ENCODE measurements around the gene POLR3G.
A peak's percentile ranks its signal among the peaks of the same experiment; 100 is the strongest.

The POLR3G gene

GRCh38 chr5:90504743-90505142 is 30.1 kb downstream of the POLR3G start:
- DNase-seq: no peak

DNA sequence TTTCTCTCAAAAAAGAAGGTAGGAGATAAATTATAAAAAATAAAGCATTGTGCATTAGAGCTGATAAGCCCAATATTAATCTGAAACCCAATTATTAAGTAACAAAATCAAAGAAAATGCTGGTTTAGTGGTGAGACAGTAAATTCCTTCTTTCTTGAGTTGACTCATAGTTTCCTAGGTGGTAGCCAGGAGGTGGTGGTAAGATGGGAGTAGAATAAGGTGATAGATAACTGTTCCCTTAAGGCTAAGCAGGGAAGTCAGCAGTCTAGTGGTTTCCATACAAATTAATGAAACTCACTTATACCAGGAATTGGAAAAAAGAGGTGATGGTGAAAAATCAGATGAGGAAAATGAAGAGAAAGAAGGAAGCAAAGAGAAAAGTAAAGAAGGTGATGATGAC is 31.6 kb downstream of the POLR3G start:
- DNase-seq: no peak

DNA sequence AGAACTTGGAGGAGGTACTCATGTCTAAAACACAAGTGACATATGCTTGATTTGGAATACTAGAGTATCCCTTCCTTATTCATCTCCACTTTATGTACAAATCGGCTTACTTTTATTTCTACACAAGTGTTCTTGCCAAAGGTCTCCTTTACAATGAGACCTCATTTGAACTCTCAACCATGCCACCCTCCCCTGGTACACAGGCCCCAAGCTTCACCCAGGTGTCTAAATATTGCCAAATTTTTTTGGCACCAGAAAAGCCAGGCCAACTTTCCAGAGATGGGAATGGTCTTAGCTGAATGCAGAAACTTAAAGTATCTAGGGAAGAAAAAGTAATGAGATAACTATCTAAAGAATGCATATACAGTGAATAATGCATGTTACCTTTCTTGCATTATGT is 35.8 kb downstream of the POLR3G start:
- DNase-seq: no peak

- no peak for DNase-seq
Observed at GRCh38 chr5:90514520-90514919, 39.9 kb downstream of the POLR3G start.

- DNase-seq: peak; percentile 74
Observed at GRCh38 chr5:90518661-90519060, 44.0 kb downstream of the POLR3G start.

DNA sequence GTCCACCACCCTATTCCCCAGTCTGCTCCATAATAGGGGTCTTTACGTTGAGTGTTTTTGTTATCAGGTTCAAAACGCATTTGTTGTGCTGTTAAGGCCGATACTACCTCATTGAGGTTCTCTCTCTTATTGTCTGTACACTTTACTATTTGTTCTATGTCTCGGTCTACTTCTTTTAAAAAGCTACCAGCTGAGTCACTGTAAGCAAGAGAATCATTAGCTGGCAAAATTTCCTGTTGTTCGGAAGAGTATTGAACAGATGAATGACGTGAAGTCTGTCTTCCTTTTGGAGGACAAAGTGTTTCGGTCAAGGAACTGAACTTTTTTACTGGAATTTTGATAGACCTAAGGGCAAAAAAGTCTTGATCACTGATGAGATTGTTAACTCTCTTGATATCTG is 44.4 kb downstream of the POLR3G start:
- no peak for DNase-seq

- DNase-seq: no peak
Observed at GRCh38 chr5:90528601-90529193, 54.0 kb downstream of the POLR3G start.

- peak; percentile 98 for DNase-seq
Observed at GRCh38 chr5:90529194-90529938, 54.7 kb downstream of the POLR3G start, which contains the start of gene LYSMD3. LYSMD3 (minus strand) TSS chr5:90529584; CDS start chr5:90525289, 4,295 bp downstream.

- DNase-seq: peak; percentile 80
Observed at GRCh38 chr5:90529939-90530677, 55.4 kb downstream of the POLR3G start.

DNA sequence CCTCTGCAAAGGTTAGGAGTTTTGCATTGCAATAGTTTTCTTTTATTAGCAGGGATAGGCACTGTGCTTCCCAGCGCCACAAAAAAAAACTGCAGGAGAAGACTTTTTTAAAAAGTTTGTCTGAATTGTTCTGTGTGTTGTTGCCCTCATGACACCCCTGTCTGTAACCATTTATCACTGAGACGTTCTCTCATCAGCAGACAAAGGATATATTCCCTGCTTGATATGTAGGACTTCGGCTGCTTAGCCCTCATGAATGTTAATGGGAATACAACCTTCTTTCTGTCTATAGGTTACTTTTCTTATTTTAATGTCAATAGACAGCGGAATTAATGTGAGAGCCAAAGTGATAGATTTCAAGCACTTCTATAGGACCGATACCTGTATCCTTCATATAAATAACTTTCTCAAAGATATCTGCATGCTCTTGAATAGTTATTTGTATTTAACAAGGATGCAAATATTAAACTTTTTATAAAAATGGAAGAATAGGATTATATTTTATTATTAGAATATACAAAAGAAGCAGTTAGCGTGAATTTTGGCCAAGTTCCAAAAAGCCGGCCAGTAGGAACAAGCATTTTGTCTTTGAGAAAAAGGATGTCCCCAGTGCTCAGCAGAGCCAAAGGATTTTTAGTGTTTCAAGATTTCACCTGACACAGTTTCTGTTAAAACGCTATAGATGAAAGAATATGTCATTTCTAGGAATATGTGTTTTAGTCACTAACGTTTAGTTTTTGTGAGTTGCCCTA is 56.2 kb downstream of the POLR3G start:
- DNase-seq: no peak

DNA sequence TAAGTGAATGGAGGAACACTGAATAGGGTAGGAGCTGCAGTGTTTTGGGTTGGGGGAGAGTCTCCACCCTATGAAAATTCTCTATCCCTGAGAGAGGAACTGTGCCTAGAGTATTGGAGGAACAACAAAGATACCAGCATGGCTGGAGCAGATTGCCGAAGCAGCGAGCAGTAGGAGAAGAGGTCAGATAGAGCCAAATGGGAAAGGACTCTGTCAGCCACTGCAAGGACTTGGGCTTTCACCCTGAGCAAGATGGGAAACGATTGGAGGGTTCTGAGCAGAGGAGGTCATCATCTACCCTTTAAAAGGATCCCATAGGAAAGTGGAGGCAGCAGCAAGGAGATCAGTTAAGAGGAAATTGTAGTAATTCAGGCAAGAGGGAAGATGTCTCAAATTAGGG is 59.1 kb downstream of the POLR3G start:
- no peak for DNase-seq

- DNase-seq: no peak
Observed at GRCh38 chr5:90534922-90535321, 60.3 kb downstream of the POLR3G start.

DNA sequence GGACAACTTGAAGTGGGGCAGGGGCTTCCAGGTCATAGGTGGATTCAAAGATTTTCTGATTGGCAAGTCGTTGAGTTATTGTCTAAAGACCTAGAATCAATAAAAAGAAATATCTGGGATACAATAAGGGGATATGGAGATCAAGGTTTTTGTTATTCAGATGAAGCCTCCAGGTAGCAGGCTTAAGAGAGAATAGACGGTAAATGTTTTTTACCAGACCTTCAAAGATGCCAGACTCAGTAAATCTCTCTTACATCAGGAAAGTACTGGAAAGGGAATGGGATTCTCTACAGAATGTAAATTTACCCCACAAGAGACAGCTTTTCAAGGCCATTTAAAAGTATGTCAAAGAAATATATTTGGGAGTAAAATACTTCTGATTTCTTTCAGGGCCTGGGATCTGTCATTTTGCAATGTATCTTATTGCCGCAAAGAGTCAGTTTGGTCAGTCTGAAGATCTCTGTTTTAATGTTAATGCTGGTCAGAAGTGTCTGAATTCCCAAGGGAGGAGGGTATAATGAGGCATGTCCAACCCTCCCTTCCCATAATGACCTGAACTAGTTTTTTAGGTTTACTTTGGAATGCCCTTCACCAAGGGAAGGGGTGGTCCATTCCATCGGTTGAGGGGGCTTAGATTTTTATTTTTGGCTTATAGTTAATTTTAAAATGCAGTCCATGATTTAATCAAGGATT is 68.3 kb downstream of the POLR3G start:
- no peak for DNase-seq

GRCh38 chr5:90545511-90545910 is 70.8 kb downstream of the POLR3G start:
- no peak for DNase-seq

- DNase-seq: no peak
Observed at GRCh38 chr5:90546216-90546837, 71.7 kb downstream of the POLR3G start.

- DNase-seq: no peak
Observed at GRCh38 chr5:90547072-90547536, 72.4 kb downstream of the POLR3G start.

- DNase-seq: no peak
Observed at GRCh38 chr5:90548069-90548593, 73.5 kb downstream of the POLR3G start.

DNA sequence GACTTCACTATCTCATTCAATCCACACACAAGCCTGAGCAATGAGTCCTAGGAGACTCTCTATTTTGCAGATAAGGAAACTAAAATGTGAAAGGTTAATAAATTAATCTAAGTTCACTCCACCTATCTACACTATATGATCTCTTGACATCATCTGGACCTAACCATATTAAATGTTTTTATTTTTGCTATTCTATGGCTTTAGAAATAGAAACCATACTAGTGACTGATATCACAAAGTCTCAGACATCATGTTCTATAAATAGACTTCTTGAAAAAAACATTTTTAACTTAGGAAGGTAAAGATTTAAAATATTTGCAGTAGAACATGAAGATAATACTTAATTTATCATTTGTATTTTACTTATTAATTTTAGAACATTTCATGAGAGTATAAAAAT is 74.6 kb downstream of the POLR3G start:
- no peak for DNase-seq

- DNase-seq: no peak
Observed at GRCh38 chr5:90549729-90550275, 75.1 kb downstream of the POLR3G start.

DNA sequence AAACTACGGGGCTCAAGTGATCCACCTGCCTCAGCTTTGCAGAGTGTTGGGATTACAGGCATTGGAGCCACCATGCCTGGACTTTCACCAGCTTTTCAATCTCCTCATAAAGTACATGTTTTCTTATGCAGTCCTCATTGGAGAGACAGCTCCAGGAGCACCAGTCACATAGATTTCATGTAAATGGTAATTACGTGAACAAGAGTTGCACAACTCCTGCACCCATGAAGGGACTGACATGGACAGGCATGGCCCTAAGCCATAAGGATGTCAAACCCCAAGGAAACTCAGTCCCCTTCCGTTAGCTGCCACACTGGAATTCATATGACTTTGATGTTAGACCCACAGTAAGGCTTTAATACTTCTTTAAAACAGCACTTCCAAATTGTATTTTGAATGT is 76.3 kb downstream of the POLR3G start:
- DNase-seq: no peak

DNA sequence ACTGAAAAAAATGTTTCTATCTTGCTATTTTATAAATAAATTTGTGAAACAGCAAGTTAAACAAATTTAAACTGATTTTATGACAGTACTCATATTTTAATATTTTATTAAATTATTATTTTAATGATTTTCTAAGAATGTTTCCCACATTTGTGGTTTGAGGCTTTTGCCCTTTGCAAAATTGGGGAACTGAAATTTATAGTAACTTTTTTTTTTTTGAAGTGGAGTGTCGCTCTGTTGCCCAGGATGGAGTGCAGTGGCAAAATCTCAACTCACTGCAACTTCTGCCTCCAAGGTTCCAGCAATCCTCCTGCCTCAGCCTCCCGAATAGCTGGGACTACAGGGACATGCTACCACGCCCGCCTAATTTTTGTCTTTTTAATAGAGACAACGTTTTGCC is 76.7 kb downstream of the POLR3G start:
- no peak for DNase-seq

Measured in HCEC 1CT (cell line).